Duodenal mucosa (tissue), 2 donors: ENCODE data around the gene LSAMP.

Experiments
- H3K27ac ChIP-seq: one replicate; pipeline ENCODE4 v1.7.0; 2013; ENCODE audit warnings: low read depth, low read length
- H3K27me3 ChIP-seq, 2 donors: one replicate each; pipeline ENCODE4 v1.7.0; 2013; ENCODE audit warnings: low read length in 2 of 2, control low read depth in 1 of 2; ENCODE audit not compliant: insufficient read depth in 2 of 2, control insufficient read depth in 1 of 2
- H3K36me3 ChIP-seq, 2 donors: one replicate each; pipeline ENCODE4 v1.7.0; 2013; ENCODE audit warnings: low read length in 2 of 2, control low read depth in 1 of 2; ENCODE audit not compliant: insufficient read depth in 2 of 2, control insufficient read depth in 1 of 2
- H3K4me1 ChIP-seq, 2 donors: one replicate each; pipeline ENCODE4 v1.7.0; 2013; ENCODE audit warnings: low read length in 2 of 2, control low read depth in 1 of 2; ENCODE audit not compliant: insufficient read depth in 2 of 2, control insufficient read depth in 1 of 2
- H3K4me3 ChIP-seq, 2 donors: one replicate each; pipeline ENCODE4 v1.7.0; 2013; ENCODE audit warnings: low read length in 2 of 2, low read depth in 1 of 2
- H3K9ac ChIP-seq, 2 donors: one replicate each; pipeline ENCODE4 v1.7.0; 2013; ENCODE audit warnings: low read length in 2 of 2, low read depth in 1 of 2
- H3K9me3 ChIP-seq, 2 donors: one replicate each; pipeline ENCODE4 v1.7.0; 2013; ENCODE audit warnings: low read length in 2 of 2, control low read depth in 1 of 2; ENCODE audit not compliant: control insufficient read depth in 1 of 2

The LSAMP gene

DNA sequence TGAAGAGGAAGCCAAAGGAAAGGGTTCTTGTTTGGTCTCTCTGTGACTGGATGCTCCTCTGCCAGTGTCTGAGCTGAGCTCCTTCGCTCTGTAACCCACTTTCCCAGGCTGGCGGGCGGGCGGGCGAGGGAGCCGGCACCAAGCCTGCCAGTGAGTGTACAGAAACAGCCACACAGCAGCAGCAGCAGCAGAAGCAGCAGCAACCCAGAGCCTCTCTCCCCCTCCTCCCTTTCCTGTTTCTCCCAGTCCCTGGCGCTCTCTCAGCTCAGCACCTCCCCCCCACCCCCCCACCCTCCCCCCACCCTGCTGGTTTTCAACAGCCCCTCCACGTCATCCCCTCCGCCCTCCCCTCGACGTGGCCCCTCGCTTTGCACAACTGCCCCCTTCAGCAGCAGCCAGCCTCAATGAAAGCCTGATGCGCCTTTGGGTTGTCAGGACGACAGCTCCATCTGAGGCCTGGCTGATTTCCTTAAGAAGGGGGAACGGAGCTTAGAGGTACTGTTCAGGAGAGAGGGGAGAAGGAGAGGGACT is at the start of gene LSAMP:
LSAMP (minus strand) TSS at position 177 of the 531 bp plus-strand sequence.
- Histone ChIP-seq H3K27me3 (peaks cover 0 to 5% of the 10 kb centered on the region in 2 donors), H3K4me1 (no peaks in the 10 kb centered on the region), H3K4me3 (peak within 1 kb of the TSS; percentile 19 to 34), H3K9ac (no peak within 1 kb of the TSS), H3K9me3 (no peaks in the 10 kb centered on the region), H3K27ac (no peak within 1 kb of the TSS), H3K36me3 (no peaks in the 10 kb centered on the region)

DNA sequence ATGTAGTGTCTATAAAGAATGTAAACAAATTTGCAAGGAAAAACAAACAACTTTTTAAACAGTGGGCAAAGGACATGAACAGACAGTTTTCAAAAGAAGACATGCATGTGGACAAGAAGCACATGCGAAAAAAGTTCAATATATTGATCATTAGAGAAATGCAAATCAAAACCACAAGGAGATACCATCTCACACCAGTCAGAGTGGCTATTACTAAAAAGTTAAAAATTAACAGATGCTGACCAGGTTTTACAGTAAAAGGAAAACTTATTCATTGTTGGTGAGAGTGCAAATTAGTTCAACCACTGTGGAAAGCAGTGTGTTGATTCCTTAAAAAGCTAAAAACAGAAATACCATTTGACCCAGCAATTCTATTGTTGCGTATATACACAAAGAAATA is 47.1 kb upstream of the LSAMP start:
- H3K27me3 ChIP-seq, result no peaks in the 10 kb centered on the region
- no peaks in the 10 kb centered on the region for H3K9me3 ChIP-seq
- no peak overlapping the region for H3K9ac ChIP-seq
- no peaks in the 10 kb centered on the region for H3K36me3 ChIP-seq
- H3K27ac ChIP-seq, result no peak overlapping the region
- no peaks in the 10 kb centered on the region for H3K4me1 ChIP-seq
- no peak overlapping the region for H3K4me3 ChIP-seq

DNA sequence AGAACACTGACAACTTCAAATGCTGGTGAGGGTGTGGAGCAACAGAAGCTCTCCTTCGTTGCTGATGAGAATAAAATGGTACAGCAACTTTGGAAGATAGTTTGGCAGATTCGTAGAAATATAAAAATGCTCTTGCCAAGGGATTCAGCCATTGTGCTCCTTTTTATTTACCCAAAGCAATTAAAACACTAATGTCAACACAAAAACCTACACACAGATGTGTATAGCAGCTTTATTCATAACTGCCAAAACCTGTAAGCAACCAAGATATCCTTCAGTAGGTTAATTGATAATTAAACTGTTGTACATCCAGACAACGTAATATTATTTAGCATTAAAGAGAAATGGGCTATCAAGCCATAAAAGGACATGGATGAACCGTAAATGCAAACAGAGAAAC is 37.8 kb upstream of the LSAMP start:
- no peak overlapping the region for H3K9ac ChIP-seq
- no peak overlapping the region for H3K27ac ChIP-seq
- H3K36me3 ChIP-seq, result no peaks in the 10 kb centered on the region
- peaks cover 8 to 12% of the 10 kb centered on the region in 2 donors for H3K9me3 ChIP-seq
- H3K4me3 ChIP-seq, result no peak overlapping the region
- H3K4me1 ChIP-seq, result no peaks in the 10 kb centered on the region
- no peaks in the 10 kb centered on the region for H3K27me3 ChIP-seq

DNA sequence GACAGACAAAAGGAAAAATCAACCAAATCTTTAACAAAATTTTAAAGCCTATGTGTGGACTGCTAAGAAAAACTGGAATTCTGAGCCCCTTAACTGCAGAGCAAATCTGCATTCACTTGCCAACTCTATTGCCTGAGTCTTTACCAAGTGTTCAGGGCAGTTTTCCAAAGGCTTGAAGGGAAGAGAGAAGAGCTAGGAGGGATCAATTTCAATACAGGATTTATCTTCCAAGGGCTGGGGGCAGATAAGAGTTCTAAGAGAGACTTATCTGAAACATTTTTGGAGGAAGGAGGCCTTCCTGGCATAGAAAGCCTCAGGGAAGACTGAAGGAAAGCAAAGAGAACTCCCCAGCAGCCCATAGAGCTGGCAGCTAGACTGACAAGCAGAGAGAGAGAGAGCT is 31.4 kb upstream of the LSAMP start:
- H3K27ac ChIP-seq, result no peak overlapping the region
- H3K27me3 ChIP-seq, result no peaks in the 10 kb centered on the region
- H3K9ac ChIP-seq, result no peak overlapping the region
- H3K4me1 ChIP-seq, result no peaks in the 10 kb centered on the region
- no peaks in the 10 kb centered on the region for H3K36me3 ChIP-seq
- no peak overlapping the region for H3K4me3 ChIP-seq
- H3K9me3 ChIP-seq, result peaks cover 6 to 12% of the 10 kb centered on the region in 2 donors

DNA sequence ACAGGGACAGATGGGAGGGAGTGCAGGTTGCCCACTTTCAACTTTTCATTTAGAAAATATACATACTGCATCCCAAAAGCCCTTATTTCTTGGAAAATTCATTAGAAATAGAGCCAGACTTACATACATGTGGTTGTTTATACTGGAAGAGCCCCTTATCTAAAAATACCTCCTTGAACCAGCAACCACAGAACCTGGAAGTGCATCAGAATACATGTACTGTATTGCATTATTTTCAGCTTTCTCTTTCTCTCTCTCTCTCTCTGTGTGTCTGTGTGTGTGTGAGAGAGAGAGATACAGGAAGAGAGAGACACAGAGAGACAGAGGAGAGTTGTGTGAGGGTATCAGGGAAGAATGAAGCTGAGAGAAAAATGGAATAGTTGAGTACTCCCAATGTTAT is 29.5 kb upstream of the LSAMP start:
- H3K27ac ChIP-seq, result no peak overlapping the region
- H3K4me3 ChIP-seq, result no peak overlapping the region
- H3K36me3 ChIP-seq, result no peaks in the 10 kb centered on the region
- no peaks in the 10 kb centered on the region for H3K27me3 ChIP-seq
- peaks cover 6 to 12% of the 10 kb centered on the region in 2 donors for H3K9me3 ChIP-seq
- H3K4me1 ChIP-seq, result no peaks in the 10 kb centered on the region
- no peak overlapping the region for H3K9ac ChIP-seq

DNA sequence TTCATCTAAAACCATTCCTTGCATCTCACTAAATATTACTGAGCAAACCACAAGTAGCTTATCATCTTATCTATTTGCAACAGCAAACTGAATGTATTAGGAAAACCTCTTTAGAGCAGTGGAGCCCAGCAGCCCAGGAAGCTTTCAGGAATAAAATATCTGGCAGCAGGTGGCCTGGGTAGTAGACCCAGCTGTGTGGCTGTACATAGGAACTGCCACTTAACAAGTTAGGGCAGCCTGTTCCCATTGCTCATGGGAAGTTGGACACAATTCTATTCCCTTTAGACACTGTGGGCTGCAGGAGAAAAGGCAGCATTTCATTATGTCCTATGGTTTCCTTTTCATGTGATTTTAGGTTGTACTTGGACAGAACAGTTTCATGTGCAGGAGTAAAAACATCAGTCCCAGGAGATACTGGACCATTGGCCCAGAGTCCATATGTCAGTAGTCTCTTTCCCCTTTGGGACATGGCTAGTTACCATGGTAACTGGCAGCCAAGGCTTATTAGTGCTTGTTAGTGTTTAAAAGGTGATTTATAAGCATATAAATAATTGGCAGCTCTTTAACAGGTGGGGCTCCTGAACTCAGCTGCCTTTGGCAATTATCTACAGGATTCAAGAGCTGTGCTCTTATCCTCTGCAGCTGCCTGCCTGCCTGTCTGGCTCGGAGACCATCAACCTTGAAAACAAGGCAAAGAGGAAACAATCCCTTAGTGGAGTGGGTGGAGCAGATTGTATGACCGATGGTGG is 28.9 kb upstream of the LSAMP start:
- Histone ChIP-seq H3K4me3 (no peak overlapping the region), H3K4me1 (no peaks in the 10 kb centered on the region), H3K9ac (no peak overlapping the region), H3K27ac (no peak overlapping the region), H3K27me3 (no peaks in the 10 kb centered on the region), H3K36me3 (no peaks in the 10 kb centered on the region), H3K9me3 (peaks cover 6 to 11% of the 10 kb centered on the region in 2 donors)

DNA sequence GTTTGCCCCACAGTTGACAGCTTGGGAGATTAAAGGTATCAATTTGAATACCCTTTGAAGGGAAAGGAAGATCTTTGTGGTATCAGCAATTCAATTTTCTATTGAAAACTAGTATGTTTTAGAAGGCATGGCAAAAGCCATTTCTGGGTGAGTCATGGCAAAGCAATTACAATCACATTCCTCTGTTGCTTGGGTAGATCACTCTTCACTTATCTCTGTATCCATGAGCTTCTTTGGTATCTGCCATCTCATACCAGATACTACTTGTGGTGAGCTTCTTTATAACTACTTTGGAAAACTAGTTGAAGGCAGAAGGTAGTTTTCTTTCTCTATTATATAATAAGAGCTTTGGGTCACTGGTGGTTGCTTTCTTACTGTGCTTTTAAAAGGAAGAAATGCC is 28.3 kb upstream of the LSAMP start:
- Histone ChIP-seq H3K9me3 (peaks cover 0 to 5% of the 10 kb centered on the region in 2 donors), H3K4me3 (no peak overlapping the region), H3K27ac (no peak overlapping the region), H3K4me1 (no peaks in the 10 kb centered on the region), H3K27me3 (no peaks in the 10 kb centered on the region), H3K9ac (no peak overlapping the region), H3K36me3 (no peaks in the 10 kb centered on the region)

DNA sequence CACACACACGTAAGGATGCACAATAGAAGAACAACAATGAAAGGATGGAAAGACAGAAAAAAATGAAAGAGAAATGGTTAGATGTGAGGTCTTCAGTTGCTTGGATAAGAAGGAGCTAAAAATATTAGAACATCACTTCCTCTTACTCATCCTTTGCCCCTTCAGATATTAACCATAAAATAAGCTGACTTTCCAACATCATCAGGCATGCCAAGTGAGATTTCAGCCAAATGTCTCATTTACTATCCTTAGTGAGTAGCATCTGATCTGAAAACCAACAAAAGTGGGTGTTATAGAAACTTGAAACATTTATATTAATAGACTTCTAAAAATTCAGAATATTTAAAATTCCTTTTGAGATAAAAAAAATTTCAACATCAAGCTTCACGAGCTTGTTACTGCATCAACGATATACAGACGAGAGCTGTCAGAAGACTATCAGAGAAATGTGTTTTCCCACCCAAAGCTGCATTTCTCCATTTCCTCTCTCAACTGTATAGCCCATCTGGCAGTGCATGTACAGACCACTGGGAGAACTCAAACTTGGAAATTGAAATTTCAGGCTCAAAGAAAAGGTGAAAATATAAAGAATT is 25.4 kb upstream of the LSAMP start:
- H3K4me3 ChIP-seq, result no peak overlapping the region
- no peak overlapping the region for H3K27ac ChIP-seq
- H3K27me3 ChIP-seq, result no peaks in the 10 kb centered on the region
- no peaks in the 10 kb centered on the region for H3K4me1 ChIP-seq
- no peaks in the 10 kb centered on the region for H3K9me3 ChIP-seq
- no peaks in the 10 kb centered on the region for H3K36me3 ChIP-seq
- no peak overlapping the region for H3K9ac ChIP-seq

DNA sequence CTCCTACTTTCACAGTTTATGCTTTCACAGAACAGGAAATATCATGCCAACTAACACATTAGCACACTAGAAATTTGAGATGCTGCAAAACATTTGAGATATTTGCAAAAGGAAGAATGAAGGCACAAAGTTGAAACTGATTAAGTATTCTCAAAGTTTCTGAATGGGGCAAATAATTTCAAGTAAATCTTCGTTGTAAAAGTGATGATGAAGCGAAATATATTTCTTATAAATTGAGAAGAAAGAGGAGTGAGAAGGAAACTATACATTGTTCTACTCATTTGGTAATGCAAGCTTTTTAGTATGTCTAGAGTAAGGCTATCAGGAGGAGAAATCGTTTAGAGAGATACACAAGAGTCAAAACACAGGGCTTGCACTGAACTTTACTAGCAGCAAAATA is 24.3 kb upstream of the LSAMP start:
- no peaks in the 10 kb centered on the region for H3K9me3 ChIP-seq
- no peak overlapping the region for H3K9ac ChIP-seq
- no peak overlapping the region for H3K4me3 ChIP-seq
- no peaks in the 10 kb centered on the region for H3K36me3 ChIP-seq
- H3K27ac ChIP-seq, result no peak overlapping the region
- H3K4me1 ChIP-seq, result no peaks in the 10 kb centered on the region
- no peaks in the 10 kb centered on the region for H3K27me3 ChIP-seq

DNA sequence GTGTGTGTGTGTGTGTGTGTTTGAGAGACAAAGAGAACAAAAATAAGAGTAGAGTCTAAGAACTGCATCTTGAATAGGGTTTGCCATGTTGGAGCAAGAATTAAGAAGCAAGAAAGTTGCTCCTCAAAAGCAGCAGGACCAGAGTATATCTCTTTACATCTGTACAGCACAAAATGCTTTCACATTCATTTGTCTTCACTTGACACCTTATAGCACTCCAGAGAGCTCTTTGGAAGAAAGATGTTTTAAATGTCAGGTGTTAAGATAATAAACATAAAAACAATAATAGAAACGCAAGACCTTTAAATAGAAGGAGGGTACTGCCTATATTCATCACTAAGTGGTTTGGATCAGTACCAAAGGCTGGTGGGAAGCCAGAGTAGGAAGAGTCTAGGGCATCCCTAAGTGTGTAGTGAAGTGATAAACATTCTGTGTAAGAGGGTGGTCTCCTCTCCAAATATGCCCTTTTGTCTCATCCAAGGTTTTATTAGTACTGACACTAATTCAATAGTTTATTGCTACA is 19.1 kb upstream of the LSAMP start:
- Histone ChIP-seq H3K4me3 (no peak overlapping the region), H3K27me3 (no peaks in the 10 kb centered on the region), H3K9ac (no peak overlapping the region), H3K36me3 (no peaks in the 10 kb centered on the region), H3K4me1 (no peaks in the 10 kb centered on the region), H3K9me3 (no peaks in the 10 kb centered on the region), H3K27ac (no peak overlapping the region)
